Tibial nerve (tissue), 4 donors: ENCODE results near the gene RAPGEF3. TPM values are rescaled to one million over a fixed set of nuclear protein-coding genes. Genes with fewer than 3 reads are reported as not detected.

Source experiments
- DNase-seq, 2 donors: peaks; one replicate each; pipeline ENCODE4 v3.0.0-alpha.2; 2019; ENCODE audit warnings: low spot score in 2 of 2
- H3K27ac ChIP-seq, 4 donors: fragments of 200-600 bp; sonication (generic) in 3 of 4; one replicate each; pipeline ENCODE4 v1.5.1; 2017 to 2019; ENCODE audit warnings: mild to moderate bottlenecking in 1 of 4
- H3K27me3 ChIP-seq, 2 donors: fragments of 200-600 bp; sonication (generic) in 1 of 2; one replicate each; pipeline versions ENCODE4 v1.5.1 to v1.6.0; 2017 to 2019
- H3K36me3 ChIP-seq, 3 donors: fragments of 200-600 bp; sonication (generic); one replicate each; pipeline ENCODE4 v1.5.1; 2018 to 2019
- H3K4me1 ChIP-seq, 4 donors: fragments of 200-600 bp; sonication (generic) in 3 of 4; one replicate each; pipeline ENCODE4 v1.5.1; 2017 to 2019
- H3K4me3 ChIP-seq, 4 donors: fragments of 200-600 bp; sonication (generic) in 3 of 4; one replicate each; pipeline ENCODE4 v1.5.1; 2017 to 2019; ENCODE audit warnings: mild to moderate bottlenecking in 1 of 4, moderate library complexity in 1 of 4
- H3K9me3 ChIP-seq, 4 donors: fragments of 200-600 bp; sonication (generic) in 3 of 4; one replicate each; pipeline ENCODE4 v1.5.1; 2017 to 2019
- EP300 ChIP-seq, 2 donors: sonication (generic); formaldehyde crosslinking; IDR thresholded peaks; one replicate each; pipeline ENCODE4 v1.6.1; 2017; ENCODE audit warnings: antibody characterized with exemption in 2 of 2, mild to moderate bottlenecking in 1 of 2
- POLR2A ChIP-seq, 2 donors: fragments of 450-650 bp; IDR thresholded peaks; one replicate each; pipeline ENCODE4 v1.6.1; 2017; ENCODE audit warnings: antibody characterized with exemption in 2 of 2, mild to moderate bottlenecking in 2 of 2, moderate library complexity in 2 of 2
- WGBS, 2 donors: methylation state at CpG; one replicate each; pipeline ENCODE4 v1.1.5; 2018; 5-methylcytosine and 5-hydroxymethylcytosine counted together
- total RNA-seq, 4 donors: library from RNA; depleted of rRNA; stranded (reverse); fragments of >200 nt; gene quantifications; one replicate each; pipeline ENCODE4 v1.1.0, GENCODE V29; 2016
- TF ChIP-seq, protein P1 (sequence below), 5 experiments: fragments of 200-600 bp in 3 of 5; fragments of 450-650 bp in 2 of 5; sonication (generic) in 3 of 5; IDR thresholded peaks; one replicate each; pipeline ENCODE4 v1.5.1; 2016 to 2019; ENCODE audit warnings: antibody characterized with exemption in 5 of 5, mild to moderate bottlenecking in 3 of 5, moderate library complexity in 2 of 5

RAPGEF3 gene
- total RNA-seq, 4 donors from 2014 or later: 47.3 to 109 (median 83.6) TPM

DNA sequence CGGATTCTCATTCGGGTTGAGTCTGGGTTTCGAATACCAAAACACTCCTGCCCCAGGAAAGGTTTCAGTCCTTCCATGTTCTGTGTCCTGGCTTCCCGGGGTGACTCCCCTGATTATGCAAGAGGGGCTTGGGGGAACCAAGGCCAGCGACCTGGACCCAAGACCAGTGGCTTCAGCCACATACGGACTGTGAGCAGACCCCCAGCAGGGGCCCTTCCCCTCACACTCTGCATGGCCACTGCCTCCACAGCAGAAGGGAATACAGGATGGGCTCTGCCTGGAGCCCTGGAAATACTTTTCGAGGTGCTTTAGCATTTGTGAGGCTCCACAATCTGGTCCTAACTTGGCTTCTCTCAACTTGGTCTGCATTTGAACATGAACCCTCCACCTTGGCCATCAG is 41.9 kb upstream of the RAPGEF3 start:
- Histone ChIP-seq H3K9me3 (no peaks in the 10 kb centered on the region), H3K4me3 (no peak overlapping the region), H3K36me3 (peaks cover 0 to 43% (median 12%) of the 10 kb centered on the region in 3 donors), H3K27ac (peak overlapping the region in 3 of 4 donors; percentile 14 to 98 (median 85)), H3K4me1 (peaks cover 7 to 77% (median 66%) of the 10 kb centered on the region in 4 donors), H3K27me3 (no peaks in the 10 kb centered on the region)
- WGBS, 2 donors: 78 to 85% methylated on average over 4 to 6 of the region's 7 CpGs
- DNase-seq: no peak
- TF ChIP-seq, protein P1, sequence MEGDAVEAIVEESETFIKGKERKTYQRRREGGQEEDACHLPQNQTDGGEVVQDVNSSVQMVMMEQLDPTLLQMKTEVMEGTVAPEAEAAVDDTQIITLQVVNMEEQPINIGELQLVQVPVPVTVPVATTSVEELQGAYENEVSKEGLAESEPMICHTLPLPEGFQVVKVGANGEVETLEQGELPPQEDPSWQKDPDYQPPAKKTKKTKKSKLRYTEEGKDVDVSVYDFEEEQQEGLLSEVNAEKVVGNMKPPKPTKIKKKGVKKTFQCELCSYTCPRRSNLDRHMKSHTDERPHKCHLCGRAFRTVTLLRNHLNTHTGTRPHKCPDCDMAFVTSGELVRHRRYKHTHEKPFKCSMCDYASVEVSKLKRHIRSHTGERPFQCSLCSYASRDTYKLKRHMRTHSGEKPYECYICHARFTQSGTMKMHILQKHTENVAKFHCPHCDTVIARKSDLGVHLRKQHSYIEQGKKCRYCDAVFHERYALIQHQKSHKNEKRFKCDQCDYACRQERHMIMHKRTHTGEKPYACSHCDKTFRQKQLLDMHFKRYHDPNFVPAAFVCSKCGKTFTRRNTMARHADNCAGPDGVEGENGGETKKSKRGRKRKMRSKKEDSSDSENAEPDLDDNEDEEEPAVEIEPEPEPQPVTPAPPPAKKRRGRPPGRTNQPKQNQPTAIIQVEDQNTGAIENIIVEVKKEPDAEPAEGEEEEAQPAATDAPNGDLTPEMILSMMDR (IDR thresholded peaks at IDR 0.05): no peak
- TF ChIP-seq POLR2A (IDR thresholded peaks at IDR 0.05) (no peak), EP300 (IDR thresholded peaks at IDR 0.05) (no peak)

DNA sequence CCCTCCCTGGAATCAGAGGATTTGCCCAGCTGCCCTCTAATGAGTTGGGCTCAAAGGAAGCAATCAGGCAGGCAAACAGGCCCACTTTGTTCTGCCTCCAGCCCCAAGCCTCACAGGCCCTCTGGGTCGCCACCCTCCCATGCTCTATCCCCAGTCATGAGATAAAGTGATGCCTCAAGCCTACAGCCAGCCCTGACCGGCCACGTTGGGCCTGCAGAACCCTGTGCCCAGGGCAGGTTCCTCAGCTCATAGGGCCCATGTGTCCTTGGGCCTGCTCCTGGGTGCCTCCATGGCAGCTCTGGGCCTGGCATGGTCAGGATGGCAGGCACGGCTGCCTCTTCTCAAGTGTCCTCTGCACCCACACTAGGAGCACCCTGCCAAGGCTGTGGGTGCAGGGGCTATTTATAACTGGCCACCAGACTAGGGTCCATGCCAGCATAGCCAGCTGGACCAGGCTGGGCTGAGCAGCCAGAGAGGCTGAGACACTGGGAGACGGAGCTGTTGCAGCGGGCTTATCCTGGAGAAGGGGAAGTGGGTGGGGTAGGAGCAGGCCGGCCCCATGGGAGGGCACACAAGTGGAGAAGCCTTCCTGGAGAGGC is 40.8 kb upstream of the RAPGEF3 start:
- TF ChIP-seq EP300 (IDR thresholded peaks at IDR 0.05): peak in 1 of 2 donors; percentile 35
- TF ChIP-seq POLR2A (IDR thresholded peaks at IDR 0.05): no peak
- WGBS, 2 donors: 29 to 42% methylated on average over 5 of the region's 7 CpGs
- peak overlapping the region in 3 of 4 donors; percentile 52 to 98 (median 85) for H3K27ac ChIP-seq
- no peak for DNase-seq
- peaks cover 7 to 66% (median 58%) of the 10 kb centered on the region in 4 donors for H3K4me1 ChIP-seq
- peaks cover 6 to 54% (median 23%) of the 10 kb centered on the region in 3 donors for H3K36me3 ChIP-seq
- H3K27me3 ChIP-seq: no peaks in the 10 kb centered on the region
- no peak overlapping the region for H3K4me3 ChIP-seq
- no peaks in the 10 kb centered on the region for H3K9me3 ChIP-seq

DNA sequence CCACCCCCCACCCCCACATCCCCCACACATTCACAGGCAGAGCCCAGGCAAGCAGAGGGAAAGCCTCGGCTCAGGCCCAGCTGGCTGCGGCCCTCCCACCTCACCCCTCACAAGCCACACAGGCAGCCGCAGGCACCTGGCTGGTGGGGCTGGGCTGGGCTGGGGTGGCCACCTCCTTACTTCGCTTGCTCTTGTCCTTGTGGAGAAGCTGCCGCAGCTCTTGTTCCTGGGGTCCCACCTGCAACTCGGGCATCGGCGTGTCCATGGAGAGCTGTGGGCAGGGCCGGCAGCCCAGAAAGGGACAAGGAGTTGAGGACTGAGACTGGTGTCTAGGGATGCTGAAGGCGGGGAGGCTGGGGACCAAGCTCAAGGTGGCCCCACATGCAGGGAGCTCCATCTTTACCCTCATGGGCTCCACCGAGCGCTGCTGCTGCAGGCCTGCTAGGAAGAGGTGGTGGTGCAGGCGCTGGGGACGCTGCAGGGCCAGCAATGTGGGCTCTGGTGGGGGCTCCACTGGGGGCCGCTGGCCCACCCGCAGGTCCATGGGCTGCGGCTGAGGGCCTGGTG is 39.8 kb upstream of the RAPGEF3 start:
- no peak for DNase-seq
- H3K4me1 ChIP-seq: peaks cover 3 to 56% (median 48%) of the 10 kb centered on the region in 4 donors
- H3K27me3 ChIP-seq: no peaks in the 10 kb centered on the region
- H3K4me3 ChIP-seq: no peak overlapping the region
- 88% methylated on average over 11 to 13 of the region's 17 CpGs for WGBS, 2 donors
- TF ChIP-seq EP300 (IDR thresholded peaks at IDR 0.05): no peak
- no peak for TF ChIP-seq POLR2A (IDR thresholded peaks at IDR 0.05)
- TF ChIP-seq, protein P1 (IDR thresholded peaks at IDR 0.05): no peak
- peaks cover 6 to 60% (median 28%) of the 10 kb centered on the region in 3 donors for H3K36me3 ChIP-seq
- H3K9me3 ChIP-seq: no peaks in the 10 kb centered on the region
- H3K27ac ChIP-seq: peak overlapping the region in 3 of 4 donors; percentile 52 to 98 (median 85)

DNA sequence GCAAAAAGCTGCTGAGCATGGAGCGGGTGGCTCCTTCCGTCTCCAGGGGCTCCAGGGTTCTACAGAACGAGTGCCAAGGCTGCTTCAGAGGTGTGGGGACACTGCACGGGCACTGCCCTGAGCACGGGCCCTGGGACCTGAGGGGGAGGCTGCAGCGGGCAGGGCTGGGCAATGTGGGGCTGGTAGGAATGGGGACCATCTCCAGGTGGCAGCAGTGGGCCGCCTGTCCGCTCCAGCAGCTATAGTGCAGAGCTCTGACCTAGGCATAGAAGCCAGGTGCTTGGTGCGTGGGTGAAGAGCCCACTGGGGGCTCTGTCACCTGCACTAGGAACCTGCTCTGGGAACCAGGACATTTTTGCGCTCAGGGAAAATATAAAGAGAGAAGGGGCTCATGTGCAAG is 38.8 kb upstream of the RAPGEF3 start:
- TF ChIP-seq, protein P1 (IDR thresholded peaks at IDR 0.05): peak in 3 of 5 experiments; percentile 6 to 32 (median 19)
- TF ChIP-seq POLR2A (IDR thresholded peaks at IDR 0.05): no peak
- no peak for TF ChIP-seq EP300 (IDR thresholded peaks at IDR 0.05)
- H3K4me3 ChIP-seq: no peak overlapping the region
- H3K4me1 ChIP-seq: peaks cover 3 to 46% (median 38%) of the 10 kb centered on the region in 4 donors
- WGBS, 2 donors: 69 to 73% methylated on average over 10 of the region's 10 CpGs
- no peaks in the 10 kb centered on the region for H3K9me3 ChIP-seq
- H3K36me3 ChIP-seq: peaks cover 11 to 70% (median 28%) of the 10 kb centered on the region in 3 donors
- peak overlapping the region in 2 of 4 donors; percentile 14 to 85 for H3K27ac ChIP-seq
- H3K27me3 ChIP-seq: no peaks in the 10 kb centered on the region
- no peak for DNase-seq

DNA sequence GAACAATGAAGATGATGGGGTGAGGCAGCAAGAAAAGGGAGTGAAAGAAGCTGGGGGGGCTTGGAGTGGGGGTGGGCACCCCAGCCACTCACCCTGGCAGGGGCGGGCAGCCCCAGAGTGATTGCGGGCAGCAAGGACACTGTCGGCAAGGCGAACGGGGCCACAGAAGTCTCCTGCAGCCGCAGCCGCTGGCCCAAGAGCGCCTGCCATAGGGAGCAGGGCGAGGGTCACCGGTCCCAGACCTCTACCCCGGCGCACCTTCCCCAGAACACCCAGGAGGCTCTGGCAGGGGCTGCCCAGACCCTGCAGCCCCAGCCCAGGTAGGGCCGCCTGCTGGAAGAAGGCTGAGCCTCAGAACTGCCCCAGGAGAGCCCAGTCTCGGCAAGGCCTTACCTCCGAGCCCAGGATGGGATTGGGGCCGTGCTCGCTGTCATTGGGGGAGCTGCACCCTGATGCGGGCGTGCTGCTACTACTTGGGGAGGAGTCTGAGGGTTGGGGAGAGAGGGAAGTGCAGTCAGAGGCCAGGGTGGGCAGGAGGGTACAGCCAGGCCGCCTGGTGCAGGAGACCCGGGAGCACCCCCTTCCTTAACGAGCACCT is 37.2 kb upstream of the RAPGEF3 start:
- no peak overlapping the region for H3K4me3 ChIP-seq
- H3K4me1 ChIP-seq: peaks cover 0 to 30% (median 23%) of the 10 kb centered on the region in 4 donors
- no peak for DNase-seq
- no peaks in the 10 kb centered on the region for H3K9me3 ChIP-seq
- no peaks in the 10 kb centered on the region for H3K27me3 ChIP-seq
- H3K36me3 ChIP-seq: peaks cover 14 to 85% (median 37%) of the 10 kb centered on the region in 3 donors
- 87 to 89% methylated on average over 15 to 22 of the region's 22 CpGs for WGBS, 2 donors
- H3K27ac ChIP-seq: peak overlapping the region in 1 of 4 donors; percentile 10
- TF ChIP-seq, protein P1 (IDR thresholded peaks at IDR 0.05): no peak
- TF ChIP-seq POLR2A (IDR thresholded peaks at IDR 0.05) (no peak), EP300 (IDR thresholded peaks at IDR 0.05) (no peak)
